ENCODE measurements around the gene PADI4.
A peak's percentile ranks its signal among the peaks of the same experiment; 100 is the strongest.
"Not testable (repeated sequence)": the region's sequence is repeated elsewhere in the genome, so short reads cannot be mapped to it uniquely, and the experiment has no call there.

PADI4 gene

GRCh38 chr1:17400725-17401341, 92.8 kb downstream of the PADI4 start:
- DNase-seq, result no peak

- DNase-seq, result no peak
Measured at GRCh38 chr1:17401841-17402240, 93.8 kb downstream of the PADI4 start.

DNA sequence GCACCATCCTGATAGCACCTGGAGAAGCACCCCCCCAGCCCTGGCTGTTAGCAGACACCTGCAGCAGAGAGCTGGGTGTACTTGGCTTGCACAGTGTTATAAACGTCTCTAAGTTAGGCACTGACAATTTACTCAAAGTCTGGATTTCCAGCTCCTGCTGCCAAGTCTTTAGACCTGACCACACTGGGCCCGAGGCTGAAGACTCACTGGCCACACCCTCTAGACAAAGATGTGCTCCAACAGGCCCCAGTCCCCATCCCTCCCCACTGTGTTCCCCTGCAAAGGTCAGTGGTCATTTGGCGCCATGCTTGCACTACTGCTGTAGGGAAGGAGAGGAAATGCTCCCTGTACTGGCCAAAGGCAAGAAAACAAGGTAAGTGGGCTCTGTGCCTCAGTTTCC, 95.1 kb downstream of the PADI4 start:
- DNase-seq, result no peak

DNA sequence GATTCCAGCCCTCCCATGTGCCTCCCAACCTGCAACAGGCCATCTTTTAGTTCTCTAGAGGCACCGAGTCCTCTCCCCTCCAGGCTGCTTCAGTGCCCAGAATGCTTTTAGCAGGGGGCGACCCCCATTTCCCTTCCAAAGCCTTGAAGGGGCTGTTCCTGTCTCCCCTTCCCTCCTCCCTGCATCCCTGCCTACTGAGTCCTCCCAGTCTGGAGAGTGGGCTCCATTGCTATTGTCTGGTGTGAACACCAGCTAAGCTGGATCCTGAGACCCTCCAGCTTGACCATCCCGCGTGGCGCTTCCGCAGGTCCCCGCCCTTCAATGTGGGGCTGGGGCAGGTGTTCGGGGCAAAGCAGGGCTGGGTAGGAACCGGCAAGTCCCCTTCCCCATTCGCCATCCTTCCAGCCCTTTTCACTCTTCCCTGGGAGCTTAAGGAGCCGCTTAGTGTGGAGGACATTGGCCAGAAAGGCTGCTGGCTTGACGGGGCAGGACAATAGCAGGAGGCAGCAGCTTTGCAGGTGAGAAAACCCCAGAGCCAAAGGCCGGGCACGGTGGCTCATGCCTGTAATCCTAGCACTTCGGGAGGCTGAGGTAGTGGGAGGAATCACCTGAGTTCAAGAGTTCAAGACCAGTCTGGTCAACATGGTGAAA, 96.2 kb downstream of the PADI4 start:
- DNase-seq, result no peak

DNA sequence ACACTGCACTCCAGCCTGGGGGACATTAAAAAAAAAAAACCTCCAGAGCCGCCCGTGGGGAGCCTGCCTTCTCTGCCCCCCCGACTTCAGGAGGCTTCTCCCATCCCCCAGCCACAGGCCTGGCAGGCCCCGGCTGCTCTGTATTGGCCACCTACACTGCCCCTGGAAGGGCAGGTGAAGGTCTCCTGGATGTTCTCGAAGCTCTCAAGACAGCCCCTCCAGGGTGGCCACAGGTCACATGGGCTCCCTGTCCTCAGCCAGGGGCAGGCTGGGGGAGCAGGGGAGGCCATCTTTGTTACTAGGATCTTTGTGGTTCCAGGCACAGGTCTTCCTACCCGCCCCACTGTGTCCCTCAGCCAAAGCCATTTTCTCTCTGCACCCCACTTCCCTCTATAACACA, 96.8 kb downstream of the PADI4 start:
- DNase-seq, result no peak

DNA sequence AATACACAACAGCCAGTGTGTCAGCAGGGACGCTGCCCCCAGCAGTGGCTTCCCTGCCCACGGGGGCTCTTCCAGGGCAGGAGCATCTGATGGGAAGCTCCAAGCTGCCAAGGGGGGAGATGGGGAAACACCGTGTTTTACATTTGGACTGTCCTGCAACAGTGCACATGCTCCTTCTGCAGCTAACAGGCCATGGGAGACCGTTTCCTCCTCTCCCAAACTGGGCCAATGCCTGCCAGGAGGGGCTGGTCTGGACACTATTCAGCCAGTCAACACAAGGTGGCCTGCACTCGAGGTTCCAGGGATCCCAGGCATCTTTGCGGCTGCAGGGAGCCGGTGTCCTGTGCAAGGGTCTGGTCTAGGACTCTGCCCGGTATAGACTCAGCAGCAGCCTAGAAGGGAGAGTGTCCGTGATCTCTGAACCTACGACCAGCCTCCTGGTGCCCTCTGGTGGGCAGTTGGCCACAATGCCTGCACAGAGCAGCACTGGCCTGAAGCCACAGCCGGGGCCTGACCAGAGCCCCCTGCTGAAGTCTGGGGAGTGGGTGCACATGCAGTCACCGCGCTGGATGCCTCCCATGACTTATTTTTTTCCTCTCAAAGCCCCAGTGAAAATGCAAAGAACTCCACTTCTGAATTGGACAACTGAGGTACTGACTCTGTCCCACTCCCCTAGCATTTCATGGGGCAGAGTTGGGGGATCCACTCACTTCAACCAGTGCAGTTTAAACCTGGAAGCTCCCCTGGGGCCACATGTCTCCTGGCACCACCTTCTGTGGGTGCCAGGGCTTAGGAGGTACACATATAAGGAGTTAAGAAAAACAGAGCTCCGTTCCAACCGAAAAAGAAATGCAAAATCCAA, 98.1 kb downstream of the PADI4 start:
- DNase-seq, result peak; percentile 12

DNA sequence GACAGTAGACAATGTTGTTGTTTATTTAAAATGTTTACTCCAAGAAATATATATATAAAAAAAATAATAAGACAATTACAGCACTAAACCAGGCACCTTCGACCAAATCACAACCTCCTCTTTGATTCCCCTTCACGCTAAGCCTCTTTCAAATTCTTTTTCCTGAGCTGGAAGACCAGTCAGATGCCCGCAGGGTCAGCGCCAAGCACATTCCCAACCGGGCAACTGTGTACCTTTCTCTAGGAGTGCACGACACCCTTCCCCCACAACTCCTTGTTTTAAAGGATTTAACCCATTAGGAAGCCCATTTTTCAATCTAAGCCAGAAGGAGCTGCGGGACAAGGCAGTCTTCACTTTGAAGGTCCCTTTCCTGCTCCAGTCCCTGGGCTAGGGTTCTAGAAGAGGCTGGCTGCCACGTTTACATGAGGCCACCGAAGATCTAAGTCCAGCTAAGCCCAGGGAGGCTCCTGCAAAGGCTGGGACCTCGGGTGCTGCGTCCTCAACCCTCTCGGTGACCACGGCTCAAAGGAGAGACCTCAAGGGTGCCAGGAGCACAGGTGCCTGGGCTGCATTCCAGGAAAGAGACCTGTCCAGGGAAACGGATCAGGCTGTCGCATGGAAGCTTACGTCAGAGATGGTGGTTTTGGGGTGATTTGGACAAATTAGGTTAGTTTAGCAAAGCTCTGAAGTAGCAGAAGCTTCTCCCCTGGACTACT, 98.9 kb downstream of the PADI4 start:
- not testable (repeated sequence) for DNase-seq

DNA sequence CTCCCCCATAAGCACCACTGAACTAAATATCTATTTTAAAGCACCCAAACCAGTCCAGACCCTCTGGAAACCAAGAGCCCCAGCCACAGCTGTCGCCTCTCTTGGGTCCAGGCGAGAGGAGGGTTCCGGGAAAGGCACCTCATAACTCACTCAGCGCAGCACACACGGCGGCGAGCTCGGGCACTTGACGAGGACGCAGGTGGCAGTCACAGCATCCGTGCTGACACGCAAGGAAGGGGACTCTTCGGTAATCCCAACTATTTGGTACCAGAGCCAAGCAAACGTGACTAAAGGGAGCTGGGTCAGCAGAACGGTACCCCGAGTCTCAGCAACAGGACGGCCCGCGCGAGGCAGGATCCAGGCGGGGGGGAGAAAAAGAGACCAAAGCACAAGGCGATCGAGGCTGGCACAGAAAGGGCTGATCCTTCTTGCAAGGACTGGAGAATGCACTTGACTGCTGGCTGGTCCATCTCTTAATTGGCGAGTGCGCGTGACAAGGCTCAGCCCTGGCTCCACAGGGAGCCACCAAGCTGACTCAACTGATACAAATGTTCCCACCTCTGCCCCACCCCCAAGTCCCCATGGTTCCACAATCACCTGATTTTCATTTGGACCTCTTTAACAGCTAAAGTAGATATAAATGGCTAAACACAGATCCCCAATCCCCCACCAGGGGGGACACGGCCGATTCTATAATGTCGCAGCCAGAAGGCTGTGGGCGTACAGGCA, 100.0 kb downstream of the PADI4 start:
- DNase-seq, result not testable (repeated sequence)

- no peak for DNase-seq
Measured at GRCh38 chr1:17409391-17409811, 101.4 kb downstream of the PADI4 start.

DNA sequence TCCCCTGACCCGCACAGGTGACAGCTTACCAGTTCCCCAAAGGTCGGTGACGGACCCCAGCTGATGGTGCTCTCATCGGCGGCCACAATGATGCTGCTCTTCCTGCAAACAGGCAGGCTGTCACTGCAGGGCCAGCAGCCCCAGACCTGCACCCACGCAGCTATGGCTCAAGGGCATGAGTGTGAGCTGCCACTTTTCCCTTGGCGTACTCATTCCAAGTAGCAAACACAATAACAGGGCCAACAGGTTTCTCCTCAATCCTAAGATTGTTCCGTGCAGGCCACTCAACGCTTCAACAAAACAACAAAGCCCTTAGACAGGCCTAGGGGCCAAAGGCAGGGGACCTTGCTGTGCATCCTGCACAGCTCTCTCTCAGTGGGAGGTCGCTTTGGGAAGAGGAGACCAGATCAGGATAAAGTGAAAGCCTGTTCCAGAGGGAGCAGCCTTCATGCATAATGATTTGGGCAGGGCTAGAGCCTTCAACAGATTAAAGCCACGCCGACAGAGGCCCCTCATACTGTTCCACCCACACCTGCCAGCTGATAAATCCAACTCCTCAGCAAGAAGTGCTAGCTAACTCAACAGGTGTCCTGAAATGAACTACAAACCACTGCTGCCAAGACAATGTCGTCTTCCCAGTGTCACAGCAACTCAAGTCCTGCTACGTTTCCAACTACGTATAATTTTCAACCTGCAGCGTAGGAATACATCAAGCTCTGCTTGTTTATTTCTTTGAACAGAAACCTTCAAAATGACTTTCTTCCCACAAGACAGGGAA, 104.3 kb downstream of the PADI4 start:
- no peak for DNase-seq
